SK-N-MC (cell line): ENCODE data around the gene PGM2.
"Not testable (repeated sequence)": the region's sequence is repeated elsewhere in the genome, so short reads cannot be mapped to it uniquely, and the experiment has no call there.

Experiments used
- EZH2 ChIP-seq: fragments of 200-600 bp; sonication (generic); IDR thresholded peaks from one replicate; pipeline ENCODE4 v1.6.1; 2017; ENCODE audit warnings: antibody characterized with exemption
- FOXP2 ChIP-seq: optimal IDR thresholded peaks from 2 replicates; pipeline ENCODE3; 2011; ENCODE audit warnings: mild to moderate bottlenecking, moderate library complexity; ENCODE audit not compliant: insufficient read depth; ENCODE audit errors: extremely low read length, control extremely low read depth
- POLR2AphosphoS5 ChIP-seq: IDR thresholded peaks from 2 replicates; pipeline ENCODE4 v1.6.1; 2012; ENCODE audit warnings: mild to moderate bottlenecking, low read depth, low read length, borderline replicate concordance

- not testable (repeated sequence) for TF ChIP-seq EZH2, POLR2AphosphoS5, FOXP2
Measured at GRCh38 chr4:37786267-37786666, 40.2 kb upstream of the PGM2 start.
